Measurements from ENCODE around the gene SAMHD1.

Gene SAMHD1

GRCh38 chr20:36989797-36990196 is 38.3 kb upstream of the SAMHD1 start:
- no peak overlapping the region for H3K4me3 ChIP-seq (ENCODE audit: low read depth, low read length)
- no peak for TF ChIP-seq CTCF (IDR thresholded peaks at IDR 0.05; ENCODE audit: low read depth, low read length, missing control alignments)
- no peak for DNase-seq (ENCODE audit: low read depth)
- in situ Hi-C loops (cut with HindIII; ENCODE audit: low sequenced_read_pairs): no loop called here

GRCh38 chr20:36988494-36988966 is 37.0 kb upstream of the SAMHD1 start:
- TF ChIP-seq CTCF (IDR thresholded peaks at IDR 0.05; ENCODE audit: low read depth, low read length, missing control alignments): no peak
- H3K4me3 ChIP-seq (ENCODE audit: low read depth, low read length): no peak overlapping the region
- in situ Hi-C loops (cut with HindIII; ENCODE audit: low sequenced_read_pairs): no loop called here
- DNase-seq (ENCODE audit: low read depth): no peak

- no peak overlapping the region for H3K4me3 ChIP-seq (ENCODE audit: low read depth, low read length)
- no peak for DNase-seq (ENCODE audit: low read depth)
- in situ Hi-C loops (cut with HindIII; ENCODE audit: low sequenced_read_pairs): no loop called here
- TF ChIP-seq CTCF (IDR thresholded peaks at IDR 0.05; ENCODE audit: low read depth, low read length, missing control alignments): no peak
Measured at GRCh38 chr20:36984257-36984638, 32.7 kb upstream of the SAMHD1 start.

GRCh38 chr20:36975099-36975818 is 23.8 kb upstream of the SAMHD1 start:
- in situ Hi-C loops (cut with HindIII; ENCODE audit: low sequenced_read_pairs): no loop called here
- no peak for TF ChIP-seq CTCF (IDR thresholded peaks at IDR 0.05; ENCODE audit: low read depth, low read length, missing control alignments)
- H3K4me3 ChIP-seq (ENCODE audit: low read depth, low read length): no peak overlapping the region
- DNase-seq (ENCODE audit: low read depth): no peak

- no peak for DNase-seq (ENCODE audit: low read depth)
- TF ChIP-seq CTCF (IDR thresholded peaks at IDR 0.05; ENCODE audit: low read depth, low read length, missing control alignments): no peak
- no peak overlapping the region for H3K4me3 ChIP-seq (ENCODE audit: low read depth, low read length)
- in situ Hi-C loops (cut with HindIII; ENCODE audit: low sequenced_read_pairs): no loop called here
Measured at GRCh38 chr20:36974660-36975059, 23.2 kb upstream of the SAMHD1 start.

GRCh38 chr20:36971103-36971502 is 19.6 kb upstream of the SAMHD1 start:
- TF ChIP-seq CTCF (IDR thresholded peaks at IDR 0.05; ENCODE audit: low read depth, low read length, missing control alignments): no peak
- in situ Hi-C loops (cut with HindIII; ENCODE audit: low sequenced_read_pairs): no loop called here
- H3K4me3 ChIP-seq (ENCODE audit: low read depth, low read length): no peak overlapping the region
- DNase-seq (ENCODE audit: low read depth): no peak
